G401 (cell line): ENCODE data around the gene LPIN1. TPM values are rescaled to one million over a fixed set of nuclear protein-coding genes. Genes with fewer than 3 reads are reported as not detected.
"Not testable (repeated sequence)": the region's sequence is repeated elsewhere in the genome, so short reads cannot be mapped to it uniquely, and the experiment has no call there.

Source experiments
- DNase-seq: peaks from one replicate; pipeline ENCODE4 v3.0.0-alpha.2; 2015; ENCODE audit warnings: low spot score
- in situ Hi-C: cut with HindIII; loops from 2 replicates; pipeline ENCODE4 v1.10.0; 2016; ENCODE audit warnings: low sequenced_read_pairs, mixed read lengths
- total RNA-seq: library from RNA; depleted of rRNA; stranded (reverse); fragments of >200 nt; shearing (Covaris generic); gene quantifications from 2 replicates; pipeline ENCODE4 v1.2.3, GENCODE V29; 2014

LPIN1 gene
- total RNA-seq, 1 experiment from 2014 or later: 30.4 TPM

GRCh38 chr2:11795590-11795989 lies 49.2 kb downstream of the LPIN1 start:
- in situ Hi-C loops: loop anchor here (25.0 kb wide), 1 partner anchor 108 kb away; no protein-coding TSS in a partner anchor
- no peak for DNase-seq

- in situ Hi-C loops: loop anchor here (25.0 kb wide), 1 partner anchor 109 kb away; no protein-coding TSS in a partner anchor
- DNase-seq: peak; percentile 60
These were observed 50.0 kb downstream of the LPIN1 start for GRCh38 chr2:11796190-11797171.

GRCh38 chr2:11797846-11798245 lies 51.4 kb downstream of the LPIN1 start:
- in situ Hi-C loops: loop anchor here (25.0 kb wide), 1 partner anchor 111 kb away; no protein-coding TSS in a partner anchor
- no peak for DNase-seq

GRCh38 chr2:11798701-11799435 lies 52.4 kb downstream of the LPIN1 start:
- no peak for DNase-seq
- in situ Hi-C loops: loop anchor here (25.0 kb wide), 1 partner anchor 112 kb away; no protein-coding TSS in a partner anchor

- DNase-seq: no peak
- in situ Hi-C loops: loop anchor here (25.0 kb wide), 1 partner anchor 113 kb away; no protein-coding TSS in a partner anchor
These were observed 53.4 kb downstream of the LPIN1 start for GRCh38 chr2:11799826-11800225.

- DNase-seq: no peak
- in situ Hi-C loops: no loop called here
These were observed 56.4 kb downstream of the LPIN1 start for GRCh38 chr2:11802782-11803191.

- no peak for DNase-seq
- in situ Hi-C loops: no loop called here
These were observed 58.6 kb downstream of the LPIN1 start for GRCh38 chr2:11805024-11805423.

- no peak for DNase-seq
- in situ Hi-C loops: no loop called here
These were observed 59.5 kb downstream of the LPIN1 start for GRCh38 chr2:11805920-11806319.

GRCh38 chr2:11807156-11808015 lies 61.0 kb downstream of the LPIN1 start:
- no peak for DNase-seq
- in situ Hi-C loops: no loop called here

GRCh38 chr2:11808016-11808400 lies 61.6 kb downstream of the LPIN1 start:
- DNase-seq: no peak
- in situ Hi-C loops: no loop called here

- in situ Hi-C loops: no loop called here
- DNase-seq: no peak
These were observed 63.3 kb downstream of the LPIN1 start for GRCh38 chr2:11809586-11810236.

GRCh38 chr2:11810237-11810977 lies 64.0 kb downstream of the LPIN1 start:
- no peak for DNase-seq
- in situ Hi-C loops: no loop called here

GRCh38 chr2:11811036-11811654 lies 64.7 kb downstream of the LPIN1 start:
- in situ Hi-C loops: no loop called here
- no peak for DNase-seq

GRCh38 chr2:11812466-11813248 lies 66.2 kb downstream of the LPIN1 start:
- in situ Hi-C loops: no loop called here
- no peak for DNase-seq

GRCh38 chr2:11813345-11813744 lies 66.9 kb downstream of the LPIN1 start:
- DNase-seq, in situ Hi-C loops: not testable (repeated sequence)

- in situ Hi-C loops: no loop called here
- no peak for DNase-seq
These were observed 67.5 kb downstream of the LPIN1 start for GRCh38 chr2:11813951-11814350.
